ENCODE results near the gene TAS1R2.

Gene TAS1R2

GRCh38 chr1:18868801-18869424 lies 9.5 kb upstream of the TAS1R2 start:
- Histone ChIP-seq H3K4me1 (no peaks in the 10 kb centered on the region), H3K36me3 (peaks cover 0 to 26% (median 12%) of the 10 kb centered on the region in 3 donors), H3K9me3 (no peaks in the 10 kb centered on the region), H3K27me3 (peaks cover 0 to 25% of the 10 kb centered on the region in 2 donors), H3K27ac (no peak overlapping the region), H3K4me3 (no peak overlapping the region)
- no peak for TF ChIP-seq CTCF (IDR thresholded peaks at IDR 0.05)
- no peak for DNase-seq
- intact Hi-C loops (cut with DNase I; ENCODE audit: low total_unique reads), result no loop called here

- Histone ChIP-seq H3K9me3 (no peaks in the 10 kb centered on the region), H3K27me3 (peaks cover 0 to 25% of the 10 kb centered on the region in 2 donors), H3K36me3 (peaks cover 0 to 21% (median 10%) of the 10 kb centered on the region in 3 donors), H3K27ac (no peak overlapping the region), H3K4me3 (no peak overlapping the region), H3K4me1 (no peaks in the 10 kb centered on the region)
- TF ChIP-seq CTCF (IDR thresholded peaks at IDR 0.05), result no peak
- no peak for DNase-seq
- intact Hi-C loops (cut with DNase I; ENCODE audit: low total_unique reads), result no loop called here
These were observed 8.9 kb upstream of the TAS1R2 start for GRCh38 chr1:18868354-18868753.

GRCh38 chr1:18866846-18867245 lies 7.4 kb upstream of the TAS1R2 start:
- intact Hi-C loops (cut with DNase I; ENCODE audit: low total_unique reads), result no loop called here
- H3K4me1 ChIP-seq, result no peaks in the 10 kb centered on the region
- H3K4me3 ChIP-seq, result no peak overlapping the region
- no peak for DNase-seq
- H3K9me3 ChIP-seq, result no peaks in the 10 kb centered on the region
- H3K27ac ChIP-seq, result no peak overlapping the region
- H3K27me3 ChIP-seq, result peaks cover 0 to 25% of the 10 kb centered on the region in 2 donors
- TF ChIP-seq CTCF (IDR thresholded peaks at IDR 0.05), result no peak
- peaks cover 0 to 5% (median 0%) of the 10 kb centered on the region in 3 donors for H3K36me3 ChIP-seq

GRCh38 chr1:18866314-18866713 lies 6.9 kb upstream of the TAS1R2 start:
- peaks cover 0 to under 1% (median 0%) of the 10 kb centered on the region in 3 donors for H3K36me3 ChIP-seq

GRCh38 chr1:18865176-18865575 lies 5.7 kb upstream of the TAS1R2 start:
- no peak overlapping the region for H3K27ac ChIP-seq
- H3K27me3 ChIP-seq, result peaks cover 0 to 25% of the 10 kb centered on the region in 2 donors
- TF ChIP-seq CTCF (IDR thresholded peaks at IDR 0.05), result no peak
- H3K4me1 ChIP-seq, result no peaks in the 10 kb centered on the region
- no peak overlapping the region for H3K4me3 ChIP-seq
- no peak for DNase-seq
- intact Hi-C loops (cut with DNase I; ENCODE audit: low total_unique reads), result no loop called here
- H3K36me3 ChIP-seq, result no peaks in the 10 kb centered on the region
- no peaks in the 10 kb centered on the region for H3K9me3 ChIP-seq

More at GRCh38 chr1:18866314-18866713, 6.9 kb upstream of the TAS1R2 start:
- TF ChIP-seq CTCF (IDR thresholded peaks at IDR 0.05), result no peak
- no peaks in the 10 kb centered on the region for H3K9me3 ChIP-seq
- H3K27me3 ChIP-seq, result peaks cover 0 to 25% of the 10 kb centered on the region in 2 donors
- H3K4me3 ChIP-seq, result no peak overlapping the region
- no peak overlapping the region for H3K27ac ChIP-seq
- no peak for DNase-seq
- intact Hi-C loops (cut with DNase I; ENCODE audit: low total_unique reads), result no loop called here
- no peaks in the 10 kb centered on the region for H3K4me1 ChIP-seq
